Panc1 (cell line): ENCODE measurements around the gene SIL1. TPM values are rescaled to one million over a fixed set of nuclear protein-coding genes. Genes with fewer than 3 reads are reported as not detected.

ENCODE experiments used
- ATAC-seq: fragments of 200-7000 bp; cut with Tn5 transposase; 2 replicates; pipeline ENCODE4 v1.9.1; 2020; ENCODE audit warnings: mild to moderate bottlenecking, moderate library complexity
- BruUV-seq: library from RNA; stranded (reverse); fragments of 400-500 nt; replicated peaks from 2 replicates; lab custom pipeline; 2021; lab: Mats Ljungman, UMichigan
- CTCF ChIA-PET: fragments of 300-600 bp; sonication (Branson Sonifier 250); formaldehyde crosslinking; loops from one replicate; lab custom pipeline; 2022; ENCODE audit warnings: antibody characterized with exemption; lab: Charles Lee
- POLR2A ChIA-PET: fragments of 300-600 bp; sonication (Branson Sonifier 250); formaldehyde crosslinking; loops from one replicate; lab custom pipeline; 2022; ENCODE audit warnings: antibody characterized with exemption; lab: Charles Lee
- DNase-seq: peaks from one replicate; pipeline ENCODE4 v3.0.0-alpha.2; 2010; ENCODE audit warnings: low read depth, low spot score
- H3K27ac ChIP-seq: 2 replicates; pipeline ENCODE4 v1.5.1; 2011; ENCODE audit warnings: mild to moderate bottlenecking, low read length, inconsistent platforms
- H3K27me3 ChIP-seq: fragments of 200-500 bp; sonication (Bioruptor generic); 2 replicates; pipeline ENCODE4 v1.6.0; 2014; ENCODE audit warnings: low read length, inconsistent platforms; ENCODE audit not compliant: control insufficient read depth, insufficient read depth
- H3K36me3 ChIP-seq: fragments of 200-500 bp; sonication (Bioruptor generic); 2 replicates; pipeline ENCODE4 v1.5.1; 2014; ENCODE audit warnings: inconsistent platforms, mild to moderate bottlenecking, low read length, moderate library complexity; ENCODE audit not compliant: control insufficient read depth, insufficient read depth
- H3K4me1 ChIP-seq: 2 replicates; pipeline ENCODE4 v1.5.1; 2011; ENCODE audit warnings: inconsistent platforms, mild to moderate bottlenecking, low read length, moderate library complexity; ENCODE audit not compliant: control insufficient read depth, insufficient read depth
- H3K4me3 ChIP-seq, 2 experiments: 2 replicates each; pipeline ENCODE4 v1.5.1; 2011 to 2012; ENCODE audit warnings: low read depth in 2 of 2, low read length in 2 of 2, mild to moderate bottlenecking in 2 of 2, inconsistent platforms in 1 of 2, moderate library complexity in 1 of 2
- H3K9me3 ChIP-seq: fragments of 200-500 bp; sonication (Bioruptor generic); 2 replicates; pipeline ENCODE4 v1.5.1; 2014; ENCODE audit warnings: low read depth, mild to moderate bottlenecking, inconsistent platforms, low read length, moderate library complexity; ENCODE audit not compliant: control insufficient read depth, insufficient read depth
- CTCF ChIP-seq: fragments of 450-650 bp; IDR thresholded peaks from 2 replicates; pipeline ENCODE4 v1.5.1; 2017; ENCODE audit warnings: mild to moderate bottlenecking
- POLR2AphosphoS5 ChIP-seq: IDR thresholded peaks from 2 replicates; pipeline ENCODE4 v1.6.1; 2012; ENCODE audit warnings: mild to moderate bottlenecking, low read depth, low read length, moderate library complexity
- REST ChIP-seq, 2 experiments: IDR thresholded peaks; 2 replicates each; pipeline ENCODE4 v1.6.1; 2011 to 2012; ENCODE audit warnings: low read depth in 2 of 2, control low read depth in 1 of 2, low read length in 1 of 2, mild to moderate bottlenecking in 1 of 2, moderate library complexity in 1 of 2; ENCODE audit not compliant: insufficient read depth in 1 of 2
- SIN3A ChIP-seq: IDR thresholded peaks from 2 replicates; pipeline ENCODE4 v1.6.1; 2012; ENCODE audit warnings: low read depth, mild to moderate bottlenecking, low read length, moderate library complexity, borderline replicate concordance; ENCODE audit not compliant: insufficient read depth
- TCF7L2 ChIP-seq: IDR thresholded peaks from 2 replicates; pipeline ENCODE4 v1.6.1; 2011; ENCODE audit warnings: mild to moderate bottlenecking, low read depth, low read length, inconsistent platforms
- in situ Hi-C: cut with HindIII; loops from 2 replicates; pipeline ENCODE4 v1.10.0; 2016; ENCODE audit warnings: low sequenced_read_pairs, low pct_unique_long_range_greater_than_20kb
- intact Hi-C: fragments of 100-400 bp; cut with micrococcal nuclease; formaldehyde crosslinking; loops from one replicate; pipeline ENCODE4 v1.10.0; 2022; ENCODE audit not compliant: unreplicated experiment
- total RNA-seq: library from RNA; stranded (reverse); gene quantifications from one replicate; pipeline ENCODE4 v1.2.1, GENCODE V29; 2021; ENCODE audit not compliant: unreplicated experiment

Gene SIL1
- total RNA-seq, 1 experiment from 2014 or later: 35.4 TPM

- ChIA-PET POLR2A (no interaction called here), CTCF (no interaction called here)
- intact Hi-C loops (no loop called here), in situ Hi-C loops (no loop called here)
- ATAC-seq: no peak
- Histone ChIP-seq H3K27ac (no peak overlapping the region), H3K27me3 (no peaks in the 10 kb centered on the region), H3K4me1 (no peaks in the 10 kb centered on the region), H3K36me3 (no peaks in the 10 kb centered on the region), H3K9me3 (no peaks in the 10 kb centered on the region), H3K4me3 (no peak overlapping the region)
- no peak for TF ChIP-seq TCF7L2
- no peak for TF ChIP-seq SIN3A
- TF ChIP-seq REST (IDR thresholded peaks at IDR 0.05; ENCODE audit: insufficient read depth in 1 of 2, low read depth in 2 of 2, low read length in 1 of 2): no peak
- TF ChIP-seq POLR2AphosphoS5: no peak
- no peak for TF ChIP-seq CTCF
- BruUV-seq: no TSS peak
- DNase-seq: no peak
Measured at GRCh38 chr5:138898299-138898698, 299.9 kb downstream of the SIL1 start.

Other genes with a start within 250 kb of the SIL1 start
- 194 TPM for gene MATR3, start 95.4 kb upstream of the SIL1 start, total RNA-seq
- 79.4 TPM for gene PAIP2, start 143.5 kb upstream of the SIL1 start, total RNA-seq
- not detected for gene SLC23A1, start 184.9 kb upstream of the SIL1 start, total RNA-seq
- gene MZB1, start 191.5 kb upstream of the SIL1 start, total RNA-seq: 0.49 TPM
- gene PROB1, start 196.7 kb upstream of the SIL1 start, total RNA-seq: 2.3 TPM
- 5.5 TPM for gene SPATA24, start 205.7 kb upstream of the SIL1 start, total RNA-seq
- 8.8 TPM for gene DNAJC18, start 241.2 kb upstream of the SIL1 start, total RNA-seq